Smooth muscle cell (in vitro differentiated cells): Measurements from ENCODE around the gene DDX59. TPM values are rescaled to one million over a fixed set of nuclear protein-coding genes. Genes with fewer than 3 reads are reported as not detected.

Experiments
- DNase-seq: peaks from one replicate; lab custom pipeline; 2025; ENCODE audit not compliant: unreplicated experiment; lab: John Stamatoyannopoulos, UW
- H2AFZ ChIP-seq: fragments of 200-600 bp; sonication (generic); 2 replicates; pipeline ENCODE4 v1.6.0; 2016; ENCODE audit warnings: antibody characterized with exemption, low read depth, mild to moderate bottlenecking
- H3F3A ChIP-seq: fragments of 200-600 bp; sonication (generic); 2 replicates; pipeline ENCODE4 v1.6.0; 2017; ENCODE audit warnings: antibody characterized with exemption, low read depth
- H3K27ac ChIP-seq: fragments of 200-600 bp; sonication (generic); 2 replicates; pipeline ENCODE4 v1.5.1; 2016; ENCODE audit warnings: low read depth, mild to moderate bottlenecking
- H3K27me3 ChIP-seq: fragments of 200-600 bp; sonication (generic); 2 replicates; pipeline ENCODE4 v1.6.1; 2016; ENCODE audit warnings: low read depth, mild to moderate bottlenecking
- H3K36me3 ChIP-seq: fragments of 200-600 bp; sonication (generic); 2 replicates; pipeline ENCODE4 v1.5.1; 2016; ENCODE audit warnings: low read depth
- H3K4me1 ChIP-seq: fragments of 200-600 bp; sonication (generic); 2 replicates; pipeline ENCODE4 v1.5.1; 2016; ENCODE audit warnings: low read depth
- H3K4me2 ChIP-seq: fragments of 200-600 bp; sonication (generic); 2 replicates; pipeline ENCODE4 v1.6.0; 2016; ENCODE audit warnings: mild to moderate bottlenecking
- H3K4me3 ChIP-seq: fragments of 200-600 bp; sonication (generic); 2 replicates; pipeline ENCODE4 v1.5.1; 2016; ENCODE audit warnings: mild to moderate bottlenecking
- H3K79me2 ChIP-seq: fragments of 200-600 bp; sonication (generic); 2 replicates; pipeline ENCODE4 v1.6.0; 2016; ENCODE audit warnings: low read depth, mild to moderate bottlenecking
- H3K9ac ChIP-seq: fragments of 200-600 bp; sonication (generic); 2 replicates; pipeline ENCODE4 v1.6.0; 2016; ENCODE audit warnings: low read depth
- H3K9me3 ChIP-seq: fragments of 200-600 bp; sonication (generic); replicated peaks from 2 replicates; pipeline ENCODE4 v1.5.1; 2016; ENCODE audit warnings: low read depth
- H4K20me1 ChIP-seq: fragments of 200-600 bp; sonication (generic); 2 replicates; pipeline ENCODE4 v1.6.0; 2016; ENCODE audit warnings: low read depth
- WGBS: methylation state at CpG from one replicate; pipeline ENCODE4 v1.1.7; 2016; ENCODE audit warnings: low lambda C conversion rate; 5-methylcytosine and 5-hydroxymethylcytosine counted together
- polyA plus RNA-seq: library from polyadenylated mRNA; unstranded; fragments of >200 nt; fragmentation: Nextera tagmentation; extraction: Ambion mirVana; gene quantifications from 2 replicates; pipeline ENCODE4 v1.2.1, GENCODE V29; 2016
- total RNA-seq: library from RNA; depleted of rRNA; stranded (reverse); fragments of >200 nt; gene quantifications from 2 replicates; pipeline ENCODE4 v1.2.3, GENCODE V29; 2014
- TF ChIP-seq, protein P1 (sequence below): fragments of 200-600 bp; sonication (generic); IDR thresholded peaks from 2 replicates; pipeline ENCODE4 v1.5.1; 2017; ENCODE audit warnings: borderline replicate concordance, mild to moderate bottlenecking, antibody characterized with exemption; ENCODE audit not compliant: insufficient read depth, poor library complexity, severe bottlenecking

DDX59 gene
- total and polyA plus RNA-seq, 2 experiments from 2014 or later: 7.7 to 22.5 TPM

DNA sequence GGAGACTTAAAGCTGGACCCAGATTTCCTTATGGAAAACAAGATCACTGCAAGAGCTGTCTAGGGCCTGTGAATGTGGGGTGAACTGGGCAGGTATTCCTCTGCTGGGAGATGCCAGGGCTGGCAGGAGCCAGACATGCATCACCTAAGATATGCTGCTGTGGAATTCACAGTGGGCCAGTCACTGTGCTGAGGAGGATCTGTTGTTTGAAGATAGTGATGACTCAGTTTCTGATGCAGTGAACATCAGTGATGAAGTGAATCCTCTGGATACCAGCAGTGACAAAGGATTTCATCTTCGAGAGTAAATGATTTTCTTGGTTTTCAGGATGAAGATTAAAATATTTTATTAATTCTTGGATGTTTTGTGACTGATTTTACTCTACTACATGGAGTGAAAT, 39.1 kb upstream of the DDX59 start:
- Histone ChIP-seq H3K4me3 (no peak overlapping the region), H3K27me3 (no peaks in the 10 kb centered on the region), H3K36me3 (no peaks in the 10 kb centered on the region), H3K4me1 (peaks cover 4% of the 10 kb centered on the region), H3K27ac (no peak overlapping the region), H3K9ac (no peak overlapping the region), H3K4me2 (no peak overlapping the region), H2AFZ (no peak overlapping the region), H4K20me1 (no peaks in the 10 kb centered on the region), H3K79me2 (no peaks in the 10 kb centered on the region), H3F3A (no peaks in the 10 kb centered on the region), H3K9me3 (no peaks in the 10 kb centered on the region)
- 48% methylated on average over 1 of the region's 1 CpG for WGBS
- no peak for DNase-seq
- TF ChIP-seq, protein P1, sequence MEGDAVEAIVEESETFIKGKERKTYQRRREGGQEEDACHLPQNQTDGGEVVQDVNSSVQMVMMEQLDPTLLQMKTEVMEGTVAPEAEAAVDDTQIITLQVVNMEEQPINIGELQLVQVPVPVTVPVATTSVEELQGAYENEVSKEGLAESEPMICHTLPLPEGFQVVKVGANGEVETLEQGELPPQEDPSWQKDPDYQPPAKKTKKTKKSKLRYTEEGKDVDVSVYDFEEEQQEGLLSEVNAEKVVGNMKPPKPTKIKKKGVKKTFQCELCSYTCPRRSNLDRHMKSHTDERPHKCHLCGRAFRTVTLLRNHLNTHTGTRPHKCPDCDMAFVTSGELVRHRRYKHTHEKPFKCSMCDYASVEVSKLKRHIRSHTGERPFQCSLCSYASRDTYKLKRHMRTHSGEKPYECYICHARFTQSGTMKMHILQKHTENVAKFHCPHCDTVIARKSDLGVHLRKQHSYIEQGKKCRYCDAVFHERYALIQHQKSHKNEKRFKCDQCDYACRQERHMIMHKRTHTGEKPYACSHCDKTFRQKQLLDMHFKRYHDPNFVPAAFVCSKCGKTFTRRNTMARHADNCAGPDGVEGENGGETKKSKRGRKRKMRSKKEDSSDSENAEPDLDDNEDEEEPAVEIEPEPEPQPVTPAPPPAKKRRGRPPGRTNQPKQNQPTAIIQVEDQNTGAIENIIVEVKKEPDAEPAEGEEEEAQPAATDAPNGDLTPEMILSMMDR: no peak

DNA sequence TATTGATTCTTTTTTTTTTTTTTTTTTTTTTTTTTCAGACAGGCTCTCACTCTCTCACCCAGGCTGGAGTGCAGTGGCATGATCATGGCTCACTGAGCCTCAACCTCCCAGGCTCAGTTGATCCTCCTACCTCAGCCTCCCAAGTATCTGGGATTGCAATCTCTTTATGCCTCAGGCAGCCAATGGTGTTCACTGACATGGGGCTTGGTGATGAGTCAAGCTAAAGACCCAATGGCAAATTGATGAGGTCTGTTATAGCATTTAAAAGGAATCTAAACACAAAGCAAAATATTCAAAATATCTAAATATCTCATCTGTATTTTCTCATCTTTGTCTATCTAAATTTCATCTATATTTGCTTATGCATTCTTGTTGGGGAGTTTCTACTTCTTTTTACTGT, 38.5 kb upstream of the DDX59 start:
- Histone ChIP-seq H3K9ac (no peak overlapping the region), H3K27ac (no peak overlapping the region), H3K4me2 (no peak overlapping the region), H3K9me3 (no peaks in the 10 kb centered on the region), H2AFZ (no peak overlapping the region), H4K20me1 (no peaks in the 10 kb centered on the region), H3F3A (no peaks in the 10 kb centered on the region), H3K4me3 (no peak overlapping the region), H3K4me1 (peaks cover 4% of the 10 kb centered on the region), H3K79me2 (no peaks in the 10 kb centered on the region), H3K27me3 (no peaks in the 10 kb centered on the region), H3K36me3 (no peaks in the 10 kb centered on the region)
- TF ChIP-seq, protein P1: no peak
- no peak for DNase-seq

DNA sequence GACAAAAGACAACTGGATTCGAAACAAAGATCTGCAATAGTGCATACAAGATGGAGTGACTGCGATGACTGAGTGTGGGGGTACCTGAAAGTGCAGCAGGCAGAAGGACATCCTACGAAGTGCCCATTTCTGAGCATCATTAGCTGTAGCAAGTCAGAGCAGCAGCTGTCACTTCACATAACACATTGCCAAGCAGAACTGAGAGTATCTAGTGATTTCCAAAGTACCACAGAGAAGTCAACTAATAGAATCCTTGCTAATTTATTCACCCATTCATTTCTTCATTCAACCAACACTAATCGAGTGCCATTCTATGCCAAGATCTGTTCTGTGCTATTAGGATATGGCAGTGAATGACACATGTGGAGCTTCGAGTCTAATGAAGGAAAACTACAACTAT, 37.4 kb upstream of the DDX59 start:
- H3K27me3 ChIP-seq: no peaks in the 10 kb centered on the region
- no peaks in the 10 kb centered on the region for H4K20me1 ChIP-seq
- peaks cover 4% of the 10 kb centered on the region for H3K4me1 ChIP-seq
- TF ChIP-seq, protein P1: no peak
- DNase-seq: no peak
- no peaks in the 10 kb centered on the region for H3K36me3 ChIP-seq
- no peak overlapping the region for H3K9ac ChIP-seq
- no peaks in the 10 kb centered on the region for H3K79me2 ChIP-seq
- over 99% methylated on average over 5 of the region's 5 CpGs for WGBS
- H3K27ac ChIP-seq: no peak overlapping the region
- H3K9me3 ChIP-seq: no peaks in the 10 kb centered on the region
- H3F3A ChIP-seq: no peaks in the 10 kb centered on the region
- no peak overlapping the region for H3K4me3 ChIP-seq
- H3K4me2 ChIP-seq: no peak overlapping the region
- H2AFZ ChIP-seq: no peak overlapping the region

DNA sequence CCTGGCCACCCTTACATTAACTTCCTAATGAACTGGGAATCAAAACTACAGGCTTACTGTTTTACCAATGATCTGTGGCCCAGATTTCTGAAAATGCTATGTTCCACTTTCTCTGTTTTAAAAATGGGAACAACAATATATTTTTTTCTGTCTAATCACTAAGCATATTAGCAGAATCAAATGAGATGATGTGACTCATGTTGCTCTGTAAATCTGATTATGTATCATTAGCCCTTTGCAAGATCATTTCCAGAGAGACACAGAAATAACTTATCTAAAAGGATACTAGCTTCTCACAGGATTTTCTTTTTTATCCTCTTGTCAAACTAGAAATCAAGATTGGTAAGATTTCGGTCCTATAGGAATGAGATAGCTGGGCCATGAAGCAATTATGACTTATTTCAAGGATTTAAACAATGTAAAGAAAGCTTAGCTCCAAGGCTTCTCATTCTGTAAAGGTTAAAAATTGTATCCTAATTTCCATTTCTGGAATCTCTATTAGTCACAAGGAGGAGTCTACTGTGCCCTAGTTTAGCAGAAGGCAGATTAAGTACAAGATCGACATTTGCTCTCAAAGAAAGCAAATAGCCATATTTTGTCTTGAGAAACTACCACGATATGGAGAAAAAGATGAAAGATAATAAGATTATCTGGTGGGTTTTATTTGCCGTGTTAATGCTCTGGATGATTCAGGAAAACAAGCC, 36.6 kb upstream of the DDX59 start:
- Histone ChIP-seq H3K79me2 (no peaks in the 10 kb centered on the region), H3K4me1 (peaks cover 4% of the 10 kb centered on the region), H3K36me3 (no peaks in the 10 kb centered on the region), H3K4me3 (no peak overlapping the region), H3K9ac (no peak overlapping the region), H3K4me2 (no peak overlapping the region), H4K20me1 (no peaks in the 10 kb centered on the region), H3K9me3 (no peaks in the 10 kb centered on the region), H3K27ac (no peak overlapping the region), H2AFZ (peak overlapping the region; percentile 22), H3F3A (no peaks in the 10 kb centered on the region), H3K27me3 (no peaks in the 10 kb centered on the region)
- DNase-seq: no peak
- TF ChIP-seq, protein P1: no peak
- WGBS: 58% methylated on average over 4 of the region's 4 CpGs
